MG63 (cell line): Measurements from ENCODE around the gene ZNF148. TPM values are rescaled to one million over a fixed set of nuclear protein-coding genes. Genes with fewer than 3 reads are reported as not detected.

Experiments used
- DNase-seq: peaks from one replicate; pipeline ENCODE4 v3.0.0-alpha.2; 2020
- H3K27me3 ChIP-seq: fragments of 250-450 bp; sonication (Bioruptor Pico); 2 replicates; pipeline ENCODE4 v1.5.1; 2020; ENCODE audit warnings: mild to moderate bottlenecking, moderate library complexity
- H3K36me3 ChIP-seq: fragments of 250-450 bp; sonication (Bioruptor Pico); 2 replicates; pipeline ENCODE4 v1.5.1; 2020; ENCODE audit warnings: mild to moderate bottlenecking, moderate library complexity
- H3K4me3 ChIP-seq: fragments of 250-450 bp; sonication (Bioruptor Pico); 2 replicates; pipeline ENCODE4 v1.5.1; 2020; ENCODE audit warnings: mild to moderate bottlenecking, moderate library complexity
- H3K9me3 ChIP-seq: fragments of 250-450 bp; sonication (Bioruptor Pico); 2 replicates; pipeline ENCODE4 v1.5.1; 2020; ENCODE audit warnings: mild to moderate bottlenecking, moderate library complexity
- total RNA-seq: library from RNA; depleted of rRNA; stranded (reverse); fragments of >200 nt; shearing (Covaris generic); gene quantifications from 2 replicates; pipeline ENCODE4 v1.2.3, GENCODE V29; 2014; ENCODE audit warnings: low replicate concordance; rRNA removed

Gene ZNF148
- total RNA-seq, 1 experiment from 2014 or later = 22.3 TPM

DNA sequence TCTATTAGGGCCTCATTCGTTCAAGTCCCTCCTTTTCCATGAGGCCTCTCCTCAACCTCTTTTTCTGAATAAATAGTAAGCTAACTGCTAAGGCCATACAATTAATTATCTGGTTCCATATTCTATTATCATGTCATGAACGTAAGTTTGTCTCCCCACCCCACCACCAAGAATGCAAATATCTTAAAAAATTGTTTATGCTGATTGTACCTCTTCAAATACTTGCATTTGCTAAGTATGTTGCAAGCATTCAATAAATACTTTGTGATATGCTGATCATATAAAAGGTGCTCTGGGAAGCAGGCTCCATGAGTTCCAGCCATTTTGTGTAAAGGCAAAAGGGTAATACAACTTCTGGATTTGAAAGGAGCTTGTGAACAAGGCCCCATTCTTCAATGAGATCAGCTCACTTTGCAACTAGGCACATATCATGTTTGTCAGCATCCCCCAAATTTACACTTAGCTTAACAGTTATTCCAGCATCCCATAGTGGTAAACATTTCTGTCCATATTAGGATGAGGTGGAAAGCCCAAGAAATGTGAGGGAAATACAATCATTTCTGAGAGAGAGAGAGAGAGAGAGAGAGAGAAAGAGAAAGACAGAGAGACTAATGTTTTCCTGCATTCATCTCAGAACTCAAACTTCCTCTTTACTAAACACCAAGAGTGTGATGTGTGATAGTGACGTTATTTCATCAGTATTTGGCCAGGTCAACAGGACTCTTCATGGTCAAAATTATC is 195.8 kb downstream of the ZNF148 start:
- H3K4me3 ChIP-seq = no peak overlapping the region
- no peaks in the 10 kb centered on the region for H3K36me3 ChIP-seq
- H3K27me3 ChIP-seq = no peaks in the 10 kb centered on the region
- H3K9me3 ChIP-seq = peaks cover 1% of the 10 kb centered on the region
- DNase-seq = no peak

- Histone ChIP-seq H3K9me3 (peaks cover 5% of the 10 kb centered on the region), H3K27me3 (no peaks in the 10 kb centered on the region), H3K36me3 (no peaks in the 10 kb centered on the region), H3K4me3 (no peak overlapping the region)
- no peak for DNase-seq
Measured at GRCh38 chr3:125177746-125178145, 197.4 kb downstream of the ZNF148 start.

Other genes starting within 250 kb of the ZNF148 start
- 28.7 and 52.7 TPM in 2 replicates for gene SLC12A8, start 162.6 kb downstream of the ZNF148 start, total RNA-seq
- 16.2 and 44.6 TPM in 2 replicates for gene SNX4, start 144.9 kb upstream of the ZNF148 start, total RNA-seq
- gene OSBPL11, start 220.2 kb upstream of the ZNF148 start, total RNA-seq = 10.0 and 11.6 TPM in 2 replicates